OCI-LY7 (cell line): ENCODE measurements around the gene NCS1. TPM values are rescaled to one million over a fixed set of nuclear protein-coding genes. Genes with fewer than 3 reads are reported as not detected.

Experiments
- BruUV-seq: library from RNA; stranded (reverse); fragments of 400-500 nt; replicated peaks from 2 replicates; lab custom pipeline; 2021; lab: Mats Ljungman, UMichigan
- CTCF ChIA-PET: fragments of 300-600 bp; sonication (Branson Sonifier 250); formaldehyde crosslinking; loops from one replicate; lab custom pipeline; 2022; ENCODE audit warnings: antibody characterized with exemption; ENCODE audit not compliant: unreplicated experiment; lab: Charles Lee
- POLR2A ChIA-PET: fragments of 300-600 bp; sonication (Branson Sonifier 250); formaldehyde crosslinking; loops from one replicate; lab custom pipeline; 2022; ENCODE audit warnings: antibody characterized with exemption; lab: Charles Lee
- DNase-seq: peaks from one replicate; pipeline ENCODE4 v3.0.0-alpha.2; 2015; ENCODE audit warnings: low spot score
- H2AFZ ChIP-seq: fragments of 200-600 bp; sonication (generic), shearing (Covaris generic); 2 replicates; pipeline ENCODE4 v1.6.1; 2014; ENCODE audit warnings: mild to moderate bottlenecking, antibody characterized with exemption, low read length, moderate library complexity
- H3K27ac ChIP-seq: fragments of 200-600 bp; sonication (generic); 2 replicates; pipeline ENCODE4 v1.5.1; 2014; ENCODE audit warnings: mixed run types, low read depth, mild to moderate bottlenecking, moderate library complexity, low read length, inconsistent platforms; ENCODE audit not compliant: poor library complexity, severe bottlenecking
- H3K36me3 ChIP-seq: fragments of 200-600 bp; sonication (generic); 2 replicates; pipeline ENCODE4 v1.6.1; 2014; ENCODE audit warnings: mild to moderate bottlenecking, antibody characterized with exemption, low read length, moderate library complexity, mixed read lengths; ENCODE audit not compliant: insufficient read depth
- H3K4me1 ChIP-seq: fragments of 200-600 bp; sonication (generic); 2 replicates; pipeline ENCODE4 v1.5.1; 2014; ENCODE audit warnings: mild to moderate bottlenecking, low read length; ENCODE audit not compliant: insufficient read depth, poor library complexity, severe bottlenecking
- H3K4me2 ChIP-seq: fragments of 200-600 bp; sonication (generic); 2 replicates; pipeline ENCODE4 v1.6.1; 2014; ENCODE audit warnings: mild to moderate bottlenecking, low read length
- H3K4me3 ChIP-seq: fragments of 200-600 bp; sonication (generic); 2 replicates; pipeline ENCODE4 v1.5.1; 2014; ENCODE audit warnings: mild to moderate bottlenecking, low read depth, low read length; ENCODE audit not compliant: poor library complexity, severe bottlenecking
- H3K79me2 ChIP-seq: fragments of 200-600 bp; sonication (generic); 2 replicates; pipeline ENCODE4 v1.6.1; 2016; ENCODE audit warnings: low read depth, mild to moderate bottlenecking, low read length, moderate library complexity, mixed read lengths; ENCODE audit not compliant: insufficient read depth
- H3K9me2 ChIP-seq: fragments of 200-600 bp; sonication (generic); 2 replicates; pipeline ENCODE4 v1.6.1; 2016; ENCODE audit warnings: mild to moderate bottlenecking, low read length, mixed read lengths; ENCODE audit not compliant: insufficient read depth
- H3K9me3 ChIP-seq: fragments of 200-600 bp; sonication (generic); 2 replicates; pipeline ENCODE4 v1.6.1; 2014; ENCODE audit warnings: mild to moderate bottlenecking, mixed run types, low read length, mixed read lengths
- H4K20me1 ChIP-seq: fragments of 200-600 bp; sonication (generic); 2 replicates; pipeline ENCODE4 v1.6.1; 2014; ENCODE audit warnings: mild to moderate bottlenecking, antibody characterized with exemption, low read length, moderate library complexity, mixed read lengths; ENCODE audit not compliant: insufficient read depth
- CTCF ChIP-seq: fragments of 200-600 bp; sonication (generic); conservative IDR thresholded peaks from 2 replicates; pipeline ENCODE4 v1.5.1; 2014; ENCODE audit warnings: mild to moderate bottlenecking, antibody characterized with exemption, low read length, moderate library complexity, mixed read lengths
- EZH2phosphoT487 ChIP-seq: fragments of 200-600 bp; sonication (generic); IDR thresholded peaks from 2 replicates; pipeline ENCODE4 v1.6.1; 2018; ENCODE audit warnings: low read depth, borderline replicate concordance, mild to moderate bottlenecking, mixed run types, antibody characterized with exemption, low read length, moderate library complexity, mixed read lengths
- intact Hi-C: fragments of 100-400 bp; cut with micrococcal nuclease; formaldehyde crosslinking; loops from one replicate; pipeline ENCODE4 v1.10.0; 2022; ENCODE audit not compliant: unreplicated experiment
- total RNA-seq, 2 experiments: library from RNA; depleted of rRNA in 1 of 2; stranded (reverse); fragments of >200 nt in 1 of 2; shearing (Covaris generic) in 1 of 2; gene quantifications; 2 replicates each; pipeline ENCODE4 v1.2.3, GENCODE V29; 2014 to 2022

Gene NCS1
- total RNA-seq, 2 experiments from 2014 or later = not detected

DNA sequence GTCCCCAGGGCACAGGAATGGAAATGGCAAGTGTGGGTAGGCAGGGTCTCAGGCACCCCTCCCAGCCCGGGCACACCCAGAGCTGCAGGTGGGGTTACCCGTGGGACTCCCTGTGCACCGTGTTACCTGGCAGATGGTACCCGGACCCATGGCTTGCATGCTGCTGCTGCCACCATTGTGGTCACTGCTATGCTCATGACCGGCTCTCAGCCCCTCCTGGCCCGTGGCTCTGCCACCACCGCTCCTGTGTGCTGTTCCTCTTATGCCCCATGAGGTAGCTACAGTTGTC lies 71.6 kb downstream of the NCS1 start:
- ChIA-PET POLR2A (no interaction called here), CTCF (interaction anchor here (0.5 kb wide), 1 partner anchor 10 kb away, joined by 5 read pairs; no protein-coding TSS in a partner anchor)
- intact Hi-C loops = no loop called here
- H4K20me1 ChIP-seq = no peaks in the 10 kb centered on the region
- H3K4me3 ChIP-seq = no peak overlapping the region
- H3K4me1 ChIP-seq = peaks cover 22% of the 10 kb centered on the region
- H3K9me2 ChIP-seq = no peaks in the 10 kb centered on the region
- no TSS peak for BruUV-seq
- DNase-seq = no peak
- no peaks in the 10 kb centered on the region for H3K9me3 ChIP-seq
- TF ChIP-seq EZH2phosphoT487 (no peak), CTCF (no peak)
- H3K36me3 ChIP-seq = no peaks in the 10 kb centered on the region
- H2AFZ ChIP-seq = no peak overlapping the region
- H3K79me2 ChIP-seq = no peaks in the 10 kb centered on the region
- no peak overlapping the region for H3K4me2 ChIP-seq
- H3K27ac ChIP-seq = no peak overlapping the region

GRCh38 chr9:130244548-130245165 lies 72.5 kb downstream of the NCS1 start:
- no peak for DNase-seq
- intact Hi-C loops = no loop called here
- no peak overlapping the region for H3K4me3 ChIP-seq
- BruUV-seq = no TSS peak
- H3K4me2 ChIP-seq = no peak overlapping the region
- H3K4me1 ChIP-seq = peaks cover 17% of the 10 kb centered on the region
- CTCF ChIA-PET = interaction anchor here (0.5 kb wide), 1 partner anchor 9 kb away, joined by 5 read pairs; no protein-coding TSS in a partner anchor
- no peaks in the 10 kb centered on the region for H3K9me3 ChIP-seq
- POLR2A ChIA-PET = no interaction called here
- no peak overlapping the region for H3K27ac ChIP-seq
- no peaks in the 10 kb centered on the region for H3K79me2 ChIP-seq
- no peaks in the 10 kb centered on the region for H3K9me2 ChIP-seq
- H3K36me3 ChIP-seq = no peaks in the 10 kb centered on the region
- no peak for TF ChIP-seq CTCF
- H2AFZ ChIP-seq = no peak overlapping the region
- no peaks in the 10 kb centered on the region for H4K20me1 ChIP-seq

DNA sequence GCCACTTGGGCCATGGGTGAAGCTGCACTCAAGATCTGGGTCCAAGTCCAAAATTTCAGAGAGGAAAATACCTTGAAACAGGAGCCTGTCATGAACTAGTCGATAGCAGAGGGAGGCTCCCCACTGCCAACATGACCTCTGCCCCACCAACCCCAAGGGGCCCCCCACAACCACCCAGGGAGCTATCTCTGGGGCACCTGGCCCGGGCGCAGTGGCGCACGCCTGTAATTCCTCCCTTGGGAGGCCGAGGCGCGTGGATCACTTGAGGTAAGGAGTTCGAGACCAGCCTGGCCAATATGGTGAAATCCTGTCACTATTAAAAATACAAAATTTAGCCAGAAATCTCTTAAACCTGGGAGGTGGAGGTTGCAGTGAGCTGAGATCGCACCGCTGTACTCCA lies 73.3 kb downstream of the NCS1 start:
- BruUV-seq = no TSS peak
- Histone ChIP-seq H2AFZ (no peak overlapping the region), H3K36me3 (no peaks in the 10 kb centered on the region), H3K4me1 (peaks cover 9% of the 10 kb centered on the region), H4K20me1 (no peaks in the 10 kb centered on the region), H3K79me2 (no peaks in the 10 kb centered on the region), H3K4me3 (no peak overlapping the region), H3K9me3 (no peaks in the 10 kb centered on the region), H3K9me2 (no peaks in the 10 kb centered on the region), H3K4me2 (no peak overlapping the region), H3K27ac (no peak overlapping the region)
- no peak for DNase-seq
- ChIA-PET CTCF (no interaction called here), POLR2A (no interaction called here)
- TF ChIP-seq CTCF = no peak
- no peak for TF ChIP-seq EZH2phosphoT487
- intact Hi-C loops = no loop called here
